Astrocyte of the spinal cord (primary cell): ENCODE results near the gene ACOT11.

Experiments used
- DNase-seq: peaks from one replicate; pipeline ENCODE4 v3.0.0; 2011; ENCODE audit warnings: low read depth, low spot score
- H3K4me3 ChIP-seq: 2 replicates; pipeline ENCODE4 v1.5.1; 2011; ENCODE audit warnings: low read depth, mild to moderate bottlenecking, low read length, moderate library complexity
- in situ Hi-C: cut with HindIII; loops from 2 replicates; pipeline ENCODE4 v1.10.0; 2017; ENCODE audit warnings: low sequenced_read_pairs
- TF ChIP-seq, protein P1 (sequence below): IDR thresholded peaks from 2 replicates; pipeline ENCODE4 v1.5.1; 2012; ENCODE audit warnings: low read depth, mild to moderate bottlenecking, low read length, inconsistent platforms

ACOT11 gene

GRCh38 chr1:54559771-54560231 is 11.8 kb downstream of the ACOT11 start:
- DNase-seq = no peak
- no peak overlapping the region for H3K4me3 ChIP-seq
- in situ Hi-C loops = no loop called here
- TF ChIP-seq, protein P1, sequence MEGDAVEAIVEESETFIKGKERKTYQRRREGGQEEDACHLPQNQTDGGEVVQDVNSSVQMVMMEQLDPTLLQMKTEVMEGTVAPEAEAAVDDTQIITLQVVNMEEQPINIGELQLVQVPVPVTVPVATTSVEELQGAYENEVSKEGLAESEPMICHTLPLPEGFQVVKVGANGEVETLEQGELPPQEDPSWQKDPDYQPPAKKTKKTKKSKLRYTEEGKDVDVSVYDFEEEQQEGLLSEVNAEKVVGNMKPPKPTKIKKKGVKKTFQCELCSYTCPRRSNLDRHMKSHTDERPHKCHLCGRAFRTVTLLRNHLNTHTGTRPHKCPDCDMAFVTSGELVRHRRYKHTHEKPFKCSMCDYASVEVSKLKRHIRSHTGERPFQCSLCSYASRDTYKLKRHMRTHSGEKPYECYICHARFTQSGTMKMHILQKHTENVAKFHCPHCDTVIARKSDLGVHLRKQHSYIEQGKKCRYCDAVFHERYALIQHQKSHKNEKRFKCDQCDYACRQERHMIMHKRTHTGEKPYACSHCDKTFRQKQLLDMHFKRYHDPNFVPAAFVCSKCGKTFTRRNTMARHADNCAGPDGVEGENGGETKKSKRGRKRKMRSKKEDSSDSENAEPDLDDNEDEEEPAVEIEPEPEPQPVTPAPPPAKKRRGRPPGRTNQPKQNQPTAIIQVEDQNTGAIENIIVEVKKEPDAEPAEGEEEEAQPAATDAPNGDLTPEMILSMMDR = no peak

DNA sequence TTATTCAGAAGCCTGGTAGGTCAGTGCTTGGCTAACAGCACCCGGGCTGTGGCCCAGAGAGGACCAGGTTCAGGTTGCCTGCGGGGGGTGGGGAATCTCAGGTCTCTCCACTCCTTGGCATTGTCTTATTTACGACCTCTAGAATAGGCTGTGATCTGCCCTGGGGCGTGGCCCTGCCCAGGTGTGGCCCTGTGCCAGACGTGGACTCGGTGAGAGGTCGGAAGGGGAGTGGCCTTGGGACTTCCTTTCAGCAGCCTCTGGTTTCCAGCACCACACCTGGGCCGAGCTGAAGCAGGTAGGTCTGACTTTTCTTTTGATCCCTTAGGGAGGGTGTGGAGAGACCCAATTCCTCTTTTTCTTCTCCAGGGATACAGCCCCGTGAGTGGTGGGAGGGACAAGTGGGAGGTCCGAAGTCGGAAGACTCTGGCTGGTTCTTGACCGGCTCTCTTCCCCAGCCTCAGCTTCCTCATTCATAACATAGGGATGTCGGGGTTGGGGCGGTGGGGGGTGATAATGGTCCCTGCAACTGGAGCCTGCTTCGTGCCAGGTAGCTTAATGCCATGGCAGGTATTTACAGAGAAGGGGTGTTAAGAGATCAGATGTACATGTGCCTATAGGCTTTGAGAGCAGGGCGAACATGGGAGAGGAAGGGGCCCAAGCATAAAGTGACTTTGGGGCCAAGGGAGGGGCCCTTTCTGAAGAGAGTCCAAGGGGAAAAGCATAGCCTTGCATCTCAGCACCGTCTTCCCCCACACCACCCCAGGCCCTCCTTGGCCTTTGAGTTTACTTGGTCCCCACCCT is 16.5 kb downstream of the ACOT11 start:
- DNase-seq = no peak
- H3K4me3 ChIP-seq = no peak overlapping the region
- in situ Hi-C loops = no loop called here
- TF ChIP-seq, protein P1 = no peak

DNA sequence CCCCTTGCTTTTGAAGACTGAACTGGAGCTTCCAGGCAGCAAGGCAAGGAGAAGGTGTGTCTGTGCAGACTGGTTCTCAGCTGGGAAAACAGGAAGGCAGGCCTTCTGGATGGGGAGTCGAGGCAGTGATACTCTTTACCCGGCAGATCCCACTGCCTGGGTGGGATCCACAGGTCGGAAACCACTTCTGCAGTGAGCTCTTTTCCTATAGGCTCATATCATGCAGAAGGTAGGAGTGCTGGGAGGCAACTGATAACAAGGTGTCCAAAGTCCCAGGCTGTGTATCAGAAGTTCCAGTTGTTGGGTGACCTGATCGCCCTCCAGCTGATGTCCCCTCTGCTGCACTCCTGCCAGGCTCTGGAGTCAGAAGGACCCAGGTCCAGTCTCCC is 17.1 kb downstream of the ACOT11 start:
- TF ChIP-seq, protein P1 = no peak
- in situ Hi-C loops = no loop called here
- no peak overlapping the region for H3K4me3 ChIP-seq
- DNase-seq = no peak

DNA sequence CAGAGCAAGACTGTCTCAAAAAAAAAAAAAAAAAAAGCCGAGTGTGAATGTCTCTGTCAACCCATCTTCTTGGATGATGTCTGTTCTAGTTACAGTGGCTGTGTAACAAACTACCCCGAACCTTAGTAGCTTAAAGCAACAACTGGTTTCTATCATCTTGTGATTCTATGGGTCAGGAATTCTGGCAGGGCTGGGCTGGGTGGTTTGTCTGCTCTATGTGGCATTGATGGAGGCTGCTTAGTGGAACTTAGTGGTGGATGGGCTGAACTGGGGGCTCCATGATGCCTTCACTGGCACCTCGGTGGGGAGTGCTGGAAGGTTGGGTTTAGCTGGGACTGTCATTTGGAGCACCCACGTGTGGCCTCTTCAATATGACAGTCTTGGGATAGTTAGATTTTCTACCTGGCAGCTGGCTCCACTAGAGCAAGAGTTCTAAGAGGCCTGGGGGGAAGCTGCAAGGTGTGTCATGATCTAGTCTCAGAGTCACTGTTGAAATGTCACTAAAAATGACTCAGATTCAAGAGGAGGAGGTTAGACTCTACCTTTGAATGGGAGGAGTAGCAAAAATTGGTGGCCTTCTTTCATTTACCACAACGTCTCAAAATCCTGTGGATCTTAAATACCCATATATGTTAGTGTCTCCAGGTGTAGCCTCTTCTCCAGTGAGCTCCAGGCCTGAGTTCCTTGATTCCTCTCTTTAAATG is 18.6 kb downstream of the ACOT11 start:
- TF ChIP-seq, protein P1 = no peak
- no peak for DNase-seq
- H3K4me3 ChIP-seq = no peak overlapping the region
- in situ Hi-C loops = no loop called here

- H3K4me3 ChIP-seq = no peak overlapping the region
- TF ChIP-seq, protein P1 = no peak
- in situ Hi-C loops = no loop called here
- no peak for DNase-seq
Observed at GRCh38 chr1:54567961-54568360, 19.9 kb downstream of the ACOT11 start.

- in situ Hi-C loops = no loop called here
- peak; percentile 60 for DNase-seq
- TF ChIP-seq, protein P1 = no peak
- no peak overlapping the region for H3K4me3 ChIP-seq
Observed at GRCh38 chr1:54569339-54569738, 21.3 kb downstream of the ACOT11 start.
